Activated T-cell treated with anti-CD3 and anti-CD28 coated beads, Interleukin-2, amount 50 U/mL, for 48 hours (primary cell): ENCODE results near the gene HFE.
A peak's percentile ranks its signal among the peaks of the same experiment; 100 is the strongest.
"Not testable (repeated sequence)": the region's sequence is repeated elsewhere in the genome, so short reads cannot be mapped to it uniquely, and the experiment has no call there.

Experiments used
- DNase-seq, 2 experiments: peaks; one replicate each; pipeline ENCODE4 v3.0.0-alpha.2; 2020

Gene HFE

GRCh38 chr6:26064619-26065257 lies 22.5 kb upstream of the HFE start:
- DNase-seq: peak; percentile 30 to 40

GRCh38 chr6:26065952-26066380 lies 21.3 kb upstream of the HFE start:
- peak in 1 of 2 experiments; percentile 51 for DNase-seq

GRCh38 chr6:26067367-26067766 lies 19.9 kb upstream of the HFE start:
- DNase-seq: no peak

- no peak for DNase-seq
Observed at GRCh38 chr6:26068036-26068435, 19.2 kb upstream of the HFE start.

GRCh38 chr6:26071135-26071534 lies 16.1 kb upstream of the HFE start:
- no peak for DNase-seq

- no peak for DNase-seq
Observed at GRCh38 chr6:26075063-26075717, 12.0 kb upstream of the HFE start.

GRCh38 chr6:26078066-26078465 lies 9.2 kb upstream of the HFE start:
- DNase-seq: not testable (repeated sequence)

- not testable (repeated sequence) for DNase-seq
Observed at GRCh38 chr6:26081096-26081495, 6.1 kb upstream of the HFE start.

- no peak for DNase-seq
Observed at GRCh38 chr6:26086211-26086610, 1.0 kb upstream of the HFE start.

- no peak for DNase-seq
Observed at GRCh38 chr6:26088344-26088743, 1.1 kb downstream of the HFE start.

GRCh38 chr6:26089272-26089671 lies 2.0 kb downstream of the HFE start:
- DNase-seq: no peak

- DNase-seq: no peak
Observed at GRCh38 chr6:26092443-26092842, 5.2 kb downstream of the HFE start.

- no peak for DNase-seq
Observed at GRCh38 chr6:26094036-26094435, 6.8 kb downstream of the HFE start.

- DNase-seq: peak; percentile 68
Observed at GRCh38 chr6:26097268-26097875, 10.1 kb downstream of the HFE start.

- no peak for DNase-seq
Observed at GRCh38 chr6:26103141-26103769, 16.0 kb downstream of the HFE start.

- DNase-seq: peak; percentile 90 to 91
Observed at GRCh38 chr6:26103770-26104456, 16.7 kb downstream of the HFE start.

GRCh38 chr6:26104457-26105108 lies 17.4 kb downstream of the HFE start:
- no peak for DNase-seq

- no peak for DNase-seq
Observed at GRCh38 chr6:26105109-26105730, 18.0 kb downstream of the HFE start.

- no peak for DNase-seq
Observed at GRCh38 chr6:26105842-26106241, 18.6 kb downstream of the HFE start.

- DNase-seq: no peak
Observed at GRCh38 chr6:26107935-26108334, 20.7 kb downstream of the HFE start.

- DNase-seq: no peak
Observed at GRCh38 chr6:26109772-26110171, 22.5 kb downstream of the HFE start.

- DNase-seq: no peak
Observed at GRCh38 chr6:26113570-26113969, 26.3 kb downstream of the HFE start.
